Tibial artery (tissue), 4 donors: ENCODE measurements around the gene THBD.

Source experiments
- DNase-seq, 2 donors: peaks; one replicate each; pipeline ENCODE4 v3.0.0-alpha.2; 2019
- H3K27ac ChIP-seq, 2 donors: fragments of 200-600 bp; sonication (generic) in 1 of 2; 1 replicate in 1 of 2; 2 replicates in 1 of 2; pipeline ENCODE4 v1.5.1; 2018 to 2019; ENCODE audit warnings: mild to moderate bottlenecking in 1 of 2
- H3K27me3 ChIP-seq, 2 donors: fragments of 200-600 bp; sonication (generic) in 1 of 2; one replicate each; pipeline versions ENCODE4 v1.5.1 to v1.6.0; 2016 to 2019
- H3K36me3 ChIP-seq, 3 donors: fragments of 200-600 bp; sonication (generic) in 2 of 3; one replicate each; pipeline ENCODE4 v1.5.1; 2016 to 2019; ENCODE audit warnings: mild to moderate bottlenecking in 2 of 3
- H3K4me1 ChIP-seq, 4 donors: fragments of 200-600 bp; sonication (generic) in 2 of 4; 1 replicate in 3 of 4; 2 replicates in 1 of 4; pipeline ENCODE4 v1.5.1; 2016 to 2019
- H3K4me3 ChIP-seq, 2 donors: fragments of 200-600 bp; sonication (generic) in 1 of 2; 1 replicate in 1 of 2; 2 replicates in 1 of 2; pipeline ENCODE4 v1.5.1; 2018 to 2019; ENCODE audit warnings: mild to moderate bottlenecking in 2 of 2
- H3K9me3 ChIP-seq, 3 donors: fragments of 200-600 bp; sonication (generic) in 1 of 3; one replicate each; pipeline ENCODE4 v1.5.1; 2016 to 2019
- CTCF ChIP-seq, 2 experiments: fragments of 200-600 bp in 1 of 2; fragments of 450-650 bp in 1 of 2; IDR thresholded peaks; one replicate each; pipeline ENCODE4 v1.5.1; 2017 to 2019; ENCODE audit warnings: antibody characterized with exemption in 2 of 2, mild to moderate bottlenecking in 1 of 2, moderate library complexity in 1 of 2
- intact Hi-C: fragments of 100-400 bp; cut with DNase I; formaldehyde crosslinking; loops from one replicate; pipeline ENCODE4 v1.15.0; 2023; ENCODE audit warnings: low total_unique reads

Gene THBD

DNA sequence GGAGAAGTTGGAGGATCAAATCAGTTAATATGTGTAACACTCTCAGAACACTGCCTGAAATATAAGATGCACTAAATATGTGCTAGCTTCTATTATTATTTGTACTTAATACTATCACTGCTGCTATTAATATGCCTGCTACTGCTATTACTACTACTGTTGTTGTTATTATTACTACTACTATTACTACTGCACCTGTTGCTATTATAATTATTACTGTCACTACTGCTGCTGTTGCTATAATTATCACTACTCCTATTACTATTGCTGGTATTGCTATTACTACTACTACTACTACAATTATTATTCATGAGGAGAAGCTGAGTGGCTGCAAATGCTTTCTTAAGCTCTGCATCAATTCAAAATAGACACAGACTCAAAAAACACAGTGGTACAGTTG lies 31.0 kb downstream of the THBD start:
- DNase-seq = no peak
- TF ChIP-seq CTCF (IDR thresholded peaks at IDR 0.05) = no peak
- Histone ChIP-seq H3K4me1 (peaks cover 0 to 2% (median 0%) of the 10 kb centered on the region in 4 donors), H3K36me3 (no peaks in the 10 kb centered on the region), H3K27ac (no peak overlapping the region), H3K9me3 (no peaks in the 10 kb centered on the region), H3K4me3 (no peak overlapping the region), H3K27me3 (no peaks in the 10 kb centered on the region)
- intact Hi-C loops = no loop called here

DNA sequence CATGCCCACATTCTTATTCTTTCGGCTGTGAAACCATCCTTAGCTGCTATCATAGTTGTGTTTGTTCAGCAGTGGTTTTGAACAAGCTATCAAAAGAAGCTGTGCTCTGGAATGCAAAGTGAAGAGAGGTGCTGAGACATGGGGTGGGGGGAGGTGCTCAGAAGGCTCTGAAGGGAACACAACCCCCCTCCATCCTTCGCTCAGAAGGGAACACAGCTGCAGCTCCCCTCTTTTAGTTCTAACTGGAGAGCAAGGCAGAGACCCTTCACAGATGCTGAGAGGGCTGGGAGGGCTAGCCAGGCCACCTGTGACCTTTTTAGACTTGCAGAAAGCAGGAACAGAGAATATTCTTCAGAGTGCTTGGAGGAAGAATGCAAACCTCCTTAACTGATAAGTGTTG lies 32.0 kb downstream of the THBD start:
- intact Hi-C loops = no loop called here
- Histone ChIP-seq H3K36me3 (no peaks in the 10 kb centered on the region), H3K9me3 (no peaks in the 10 kb centered on the region), H3K27me3 (no peaks in the 10 kb centered on the region), H3K4me3 (no peak overlapping the region), H3K27ac (no peak overlapping the region), H3K4me1 (peaks cover 0 to 8% (median 0%) of the 10 kb centered on the region in 4 donors)
- TF ChIP-seq CTCF (IDR thresholded peaks at IDR 0.05) = no peak
- DNase-seq = no peak

- intact Hi-C loops = no loop called here
- DNase-seq = no peak
These were observed 36.0 kb downstream of the THBD start for GRCh38 chr20:23013429-23013828.

GRCh38 chr20:23011008-23011721 lies 38.3 kb downstream of the THBD start:
- Histone ChIP-seq H3K36me3 (no peaks in the 10 kb centered on the region), H3K27me3 (no peaks in the 10 kb centered on the region), H3K4me3 (no peak overlapping the region), H3K9me3 (no peaks in the 10 kb centered on the region), H3K27ac (no peak overlapping the region), H3K4me1 (peaks cover 0 to 8% (median 0%) of the 10 kb centered on the region in 4 donors)
- intact Hi-C loops = no loop called here
- DNase-seq = no peak
- TF ChIP-seq CTCF (IDR thresholded peaks at IDR 0.05) = no peak

More at GRCh38 chr20:23013429-23013828, 36.0 kb downstream of the THBD start:
- no peaks in the 10 kb centered on the region for H3K9me3 ChIP-seq
- H3K27me3 ChIP-seq = no peaks in the 10 kb centered on the region
- H3K4me1 ChIP-seq = peaks cover 0 to 8% (median 0%) of the 10 kb centered on the region in 4 donors
- no peak for TF ChIP-seq CTCF (IDR thresholded peaks at IDR 0.05)
- H3K27ac ChIP-seq = no peak overlapping the region
- no peak overlapping the region for H3K4me3 ChIP-seq
- no peaks in the 10 kb centered on the region for H3K36me3 ChIP-seq

- Histone ChIP-seq H3K9me3 (no peaks in the 10 kb centered on the region), H3K27me3 (no peaks in the 10 kb centered on the region), H3K4me3 (no peak overlapping the region), H3K27ac (no peak overlapping the region), H3K36me3 (no peaks in the 10 kb centered on the region), H3K4me1 (peaks cover 0 to 8% (median 0%) of the 10 kb centered on the region in 4 donors)
- no peak for DNase-seq
- intact Hi-C loops = no loop called here
- TF ChIP-seq CTCF (IDR thresholded peaks at IDR 0.05) = no peak
These were observed 39.4 kb downstream of the THBD start for GRCh38 chr20:23010096-23010495.
